ENCODE data around the gene C16orf96. TPM values are rescaled to one million over a fixed set of nuclear protein-coding genes. Genes with fewer than 3 reads are reported as not detected.

Gene C16orf96
- total RNA-seq, 1 donor from 2014 or later: not detected

DNA sequence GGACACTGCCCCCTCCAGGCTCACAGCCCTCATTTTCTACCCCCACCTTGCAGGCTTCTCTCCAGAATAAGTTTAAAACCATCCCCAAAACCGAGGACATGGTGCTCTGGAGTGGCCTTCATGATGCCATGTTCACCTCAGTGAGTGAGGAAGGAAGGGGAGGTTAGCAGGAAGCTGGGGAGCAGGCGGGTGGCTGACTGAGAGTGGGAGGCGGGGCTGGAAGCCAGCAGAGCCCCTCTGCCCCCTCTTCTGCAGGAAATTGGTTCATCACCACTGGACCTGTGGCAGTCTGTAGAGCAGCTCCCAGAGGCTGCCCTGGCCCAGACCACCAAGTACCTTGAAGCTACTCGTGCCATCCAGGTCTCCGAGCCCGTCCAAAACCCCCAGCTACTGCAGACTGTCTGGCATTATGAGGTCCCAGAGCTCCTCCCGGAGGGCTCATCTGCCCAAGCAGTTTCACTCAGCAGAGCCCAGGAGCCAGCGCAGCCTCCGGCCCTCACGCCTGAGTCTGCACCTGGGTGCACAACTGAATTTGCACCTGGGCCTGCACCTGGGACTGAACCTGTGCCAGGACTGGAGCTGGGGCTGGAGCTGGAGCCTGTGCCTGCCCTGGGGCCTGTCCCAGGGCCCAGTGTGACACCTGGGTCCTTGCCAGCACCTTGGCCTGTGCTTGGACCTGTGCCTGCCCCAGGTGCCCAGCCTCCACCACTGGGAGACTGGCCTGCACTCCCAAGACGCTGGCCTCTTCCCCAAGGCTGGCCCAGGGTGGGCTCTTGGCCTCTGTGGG lies 19.0 kb downstream of the C16orf96 start:
- no peak for TF ChIP-seq CTCF (IDR thresholded peaks at IDR 0.05; ENCODE audit: insufficient read depth, low read length, severe bottlenecking)
- no peak overlapping the region for H3K4me3 ChIP-seq (ENCODE audit: low read depth, low read length)
- H3K27me3 ChIP-seq (ENCODE audit: control insufficient read depth, insufficient read depth, low read length): no peaks in the 10 kb centered on the region
- DNase-seq (ENCODE audit: low read depth) (no peak), FAIRE-seq (no peak)
- H3K36me3 ChIP-seq (ENCODE audit: control insufficient read depth, insufficient read depth, low read length): no peaks in the 10 kb centered on the region

DNA sequence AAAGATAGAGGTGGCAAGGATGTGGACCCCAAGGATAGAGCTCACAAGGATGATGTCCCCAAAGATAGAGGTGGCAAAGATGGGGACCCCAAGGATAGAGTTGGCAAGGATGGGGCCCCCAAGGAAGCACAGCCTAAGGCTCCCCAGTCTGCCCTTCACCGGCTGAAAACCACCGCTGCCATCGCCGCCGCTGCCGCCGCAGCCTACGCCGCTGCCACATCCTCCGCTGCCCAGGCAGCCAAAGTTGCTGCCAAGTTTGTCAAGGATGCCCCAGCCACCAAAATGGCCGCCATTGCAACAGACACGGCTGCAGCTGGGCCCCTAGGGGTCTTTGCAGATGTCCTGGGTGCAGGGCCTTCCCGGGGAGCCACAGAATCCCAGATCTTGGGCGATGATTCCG lies 19.9 kb downstream of the C16orf96 start:
- no peak for DNase-seq (ENCODE audit: low read depth)
- no peak overlapping the region for H3K4me3 ChIP-seq (ENCODE audit: low read depth, low read length)
- no peak for TF ChIP-seq CTCF (IDR thresholded peaks at IDR 0.05; ENCODE audit: insufficient read depth, low read length, severe bottlenecking)
- no peaks in the 10 kb centered on the region for H3K36me3 ChIP-seq (ENCODE audit: control insufficient read depth, insufficient read depth, low read length)
- no peaks in the 10 kb centered on the region for H3K27me3 ChIP-seq (ENCODE audit: control insufficient read depth, insufficient read depth, low read length)
- FAIRE-seq: no peak

DNA sequence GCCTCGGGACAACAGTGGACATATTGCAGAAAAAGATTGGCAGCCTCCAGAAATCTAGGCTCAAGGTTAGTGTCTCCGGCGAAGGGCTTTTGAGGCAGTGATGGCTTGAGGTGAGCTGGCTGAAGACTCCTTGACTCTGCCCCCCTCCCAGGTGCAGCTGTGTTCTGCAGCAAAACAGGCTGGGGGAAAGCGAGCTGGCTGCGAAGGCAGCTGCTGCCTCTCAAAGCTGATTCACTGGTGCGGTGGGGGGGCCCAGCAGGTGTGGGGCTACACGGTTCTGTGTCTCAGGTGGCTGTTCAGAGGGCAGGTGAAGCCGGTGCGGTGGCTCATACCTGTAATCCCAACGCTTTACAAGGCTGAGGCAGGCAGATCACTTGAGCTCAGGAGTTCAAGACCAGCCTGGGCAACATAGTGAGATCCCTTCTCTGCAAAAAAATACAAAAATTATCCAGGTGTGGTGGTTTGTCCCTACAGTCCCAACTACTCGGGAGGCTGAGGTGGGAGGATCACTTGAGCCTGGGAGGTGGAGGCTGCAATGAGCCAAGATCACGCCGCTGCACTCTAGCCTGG lies 22.9 kb downstream of the C16orf96 start:
- no peak overlapping the region for H3K4me3 ChIP-seq (ENCODE audit: low read depth, low read length)
- no peak for FAIRE-seq
- no peaks in the 10 kb centered on the region for H3K27me3 ChIP-seq (ENCODE audit: control insufficient read depth, insufficient read depth, low read length)
- TF ChIP-seq CTCF (IDR thresholded peaks at IDR 0.05; ENCODE audit: insufficient read depth, low read length, severe bottlenecking): no peak
- H3K36me3 ChIP-seq (ENCODE audit: control insufficient read depth, insufficient read depth, low read length): no peaks in the 10 kb centered on the region
- DNase-seq (ENCODE audit: low read depth): no peak

DNA sequence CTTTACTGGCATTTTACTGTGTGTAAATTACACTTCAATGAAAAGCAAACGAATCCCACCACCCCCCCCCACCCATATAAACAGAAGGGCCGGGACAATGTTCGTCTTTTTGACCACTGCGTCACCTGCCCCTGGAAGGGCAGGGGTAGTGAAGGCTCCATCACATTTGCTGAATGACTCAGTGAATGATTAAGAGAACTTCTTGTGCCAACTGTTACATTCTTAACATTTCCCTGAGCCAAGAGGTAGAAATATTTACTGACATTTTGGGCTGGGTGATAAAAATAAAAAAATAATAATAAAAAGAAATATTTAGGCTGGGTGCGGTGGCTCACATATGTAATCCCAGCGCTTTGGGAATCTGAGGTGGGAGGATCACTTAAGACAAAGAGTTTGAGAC lies 24.1 kb downstream of the C16orf96 start:
- DNase-seq (ENCODE audit: low read depth) (peak; percentile 72), FAIRE-seq (no peak)
- no peak overlapping the region for H3K4me3 ChIP-seq (ENCODE audit: low read depth, low read length)
- H3K27me3 ChIP-seq (ENCODE audit: control insufficient read depth, insufficient read depth, low read length): no peaks in the 10 kb centered on the region
- no peak for TF ChIP-seq CTCF (IDR thresholded peaks at IDR 0.05; ENCODE audit: insufficient read depth, low read length, severe bottlenecking)
- no peaks in the 10 kb centered on the region for H3K36me3 ChIP-seq (ENCODE audit: control insufficient read depth, insufficient read depth, low read length)

GRCh38 chr16:4583906-4584305 lies 27.8 kb downstream of the C16orf96 start:
- FAIRE-seq: no peak
- DNase-seq (ENCODE audit: low read depth): no peak
- Histone ChIP-seq H3K4me3 (ENCODE audit: low read depth, low read length) (no peak overlapping the region), H3K27me3 (ENCODE audit: control insufficient read depth, insufficient read depth, low read length) (no peaks in the 10 kb centered on the region), H3K36me3 (ENCODE audit: control insufficient read depth, insufficient read depth, low read length) (no peaks in the 10 kb centered on the region)
- TF ChIP-seq CTCF (IDR thresholded peaks at IDR 0.05; ENCODE audit: insufficient read depth, low read length, severe bottlenecking): no peak

Data from bronchial epithelial cell (primary cell).